Endodermal cell (in vitro differentiated cells): ENCODE measurements around the gene POLA2. TPM values are rescaled to one million over a fixed set of nuclear protein-coding genes. Genes with fewer than 3 reads are reported as not detected.

Source experiments
- DNase-seq: peaks from one replicate; pipeline ENCODE4 v3.0.0-alpha.2; 2017
- H3K27ac ChIP-seq: 2 replicates; pipeline ENCODE4 v1.5.1; 2013; ENCODE audit warnings: mild to moderate bottlenecking, low read depth, low read length, moderate library complexity
- H3K27me3 ChIP-seq: 2 replicates; pipeline ENCODE4 v1.6.1; 2013; ENCODE audit warnings: mild to moderate bottlenecking, low read length, moderate library complexity; ENCODE audit not compliant: insufficient read depth, control insufficient read depth, poor library complexity, severe bottlenecking
- H3K36me3 ChIP-seq: 2 replicates; pipeline ENCODE4 v1.7.0; 2013; ENCODE audit warnings: mild to moderate bottlenecking, low read length, moderate library complexity; ENCODE audit not compliant: control insufficient read depth, insufficient read depth
- H3K4me1 ChIP-seq: one replicate; pipeline ENCODE4 v1.7.0; 2013; ENCODE audit warnings: low read length; ENCODE audit not compliant: control insufficient read depth, insufficient read depth
- H3K4me3 ChIP-seq: 2 replicates; pipeline ENCODE4 v1.5.1; 2013; ENCODE audit warnings: mild to moderate bottlenecking, low read length, moderate library complexity
- H3K9ac ChIP-seq: 2 replicates; pipeline ENCODE4 v1.6.1; 2013; ENCODE audit warnings: mild to moderate bottlenecking, low read length, moderate library complexity; ENCODE audit not compliant: poor library complexity, severe bottlenecking; ENCODE audit errors: extremely low read depth
- H3K9me3 ChIP-seq: 2 replicates; pipeline ENCODE4 v1.6.1; 2013; ENCODE audit warnings: mild to moderate bottlenecking, low read length, moderate library complexity; ENCODE audit not compliant: control insufficient read depth
- H3K27ac Mint-ChIP-seq: 2 replicates; pipeline ENCODE4 v1.8.0; 2020; ENCODE audit warnings: mixed read lengths
- H3K27me3 Mint-ChIP-seq: 2 replicates; pipeline ENCODE4 v1.8.0; 2021; ENCODE audit warnings: mild to moderate bottlenecking, mixed read lengths; ENCODE audit not compliant: insufficient read depth
- H3K36me3 Mint-ChIP-seq: 2 replicates; pipeline ENCODE4 v1.8.0; 2020; ENCODE audit warnings: low read depth, mixed read lengths
- H3K4me1 Mint-ChIP-seq: 2 replicates; pipeline ENCODE4 v1.8.0; 2020; ENCODE audit warnings: mixed read lengths
- H3K4me3 Mint-ChIP-seq: 2 replicates; pipeline ENCODE4 v1.8.0; 2020; ENCODE audit warnings: mild to moderate bottlenecking, moderate library complexity, mixed read lengths
- H3K9me3 Mint-ChIP-seq: 2 replicates; pipeline ENCODE4 v1.8.0; 2020; ENCODE audit warnings: mild to moderate bottlenecking, mixed read lengths
- WGBS, 2 experiments: methylation state at CpG; one replicate each; pipeline versions ENCODE4 v1.1.5 to v1.1.7; 2013; ENCODE audit warnings: missing lambda C conversion rate in 2 of 2, mixed read lengths in 1 of 2; ENCODE audit not compliant: insufficient coverage in 1 of 2, insufficient read length in 1 of 2; 5-methylcytosine and 5-hydroxymethylcytosine counted together
- total RNA-seq, 2 donors: library from RNA; stranded (reverse); fragmentation: NEBNext Ultra II Directional in 1 of 2; extraction: Animal tissue kit (Norgen Biotek cat#: 25700) in 1 of 2; gene quantifications; 2 replicates in 1 of 2; 3 replicates in 1 of 2; pipeline ENCODE4 v1.2.1, GENCODE V29; 2021
- TF ChIP-seq, protein P1 (sequence below): fragments of 200-600 bp; sonication (generic); conservative IDR thresholded peaks from 2 replicates; pipeline ENCODE4 v1.5.0; 2021; ENCODE audit warnings: antibody characterized with exemption, mild to moderate bottlenecking

POLA2 gene
- total RNA-seq, 2 donors from 2014 or later = 42.2 to 65.0 TPM

DNA sequence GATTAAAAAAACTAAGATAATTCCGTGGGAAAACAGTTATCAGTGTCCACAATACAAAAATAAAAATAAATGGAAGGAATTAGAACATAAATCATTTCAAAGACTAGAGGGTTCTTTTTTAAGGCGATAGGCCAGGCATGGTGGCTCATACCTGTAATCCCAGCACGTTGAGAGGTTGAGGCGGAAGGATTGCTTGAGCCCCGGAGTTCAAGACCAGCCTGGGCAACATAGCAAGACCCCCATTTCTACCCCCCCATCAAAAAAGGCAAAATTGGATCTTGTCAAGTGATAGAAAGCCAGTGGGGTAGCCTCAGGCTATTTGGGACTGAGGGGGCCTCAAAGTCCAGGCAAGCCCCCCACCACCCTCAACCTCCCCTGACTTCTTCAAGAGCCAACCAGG lies 20.6 kb upstream of the POLA2 start:
- H3K4me1 ChIP-seq = no peaks in the 10 kb centered on the region
- no peaks in the 10 kb centered on the region for H3K36me3 ChIP-seq
- DNase-seq = no peak
- no peaks in the 10 kb centered on the region for H3K27me3 ChIP-seq
- WGBS, 2 experiments = 73 to 100% methylated on average over 1 to 4 of the region's 5 CpGs
- TF ChIP-seq, protein P1, sequence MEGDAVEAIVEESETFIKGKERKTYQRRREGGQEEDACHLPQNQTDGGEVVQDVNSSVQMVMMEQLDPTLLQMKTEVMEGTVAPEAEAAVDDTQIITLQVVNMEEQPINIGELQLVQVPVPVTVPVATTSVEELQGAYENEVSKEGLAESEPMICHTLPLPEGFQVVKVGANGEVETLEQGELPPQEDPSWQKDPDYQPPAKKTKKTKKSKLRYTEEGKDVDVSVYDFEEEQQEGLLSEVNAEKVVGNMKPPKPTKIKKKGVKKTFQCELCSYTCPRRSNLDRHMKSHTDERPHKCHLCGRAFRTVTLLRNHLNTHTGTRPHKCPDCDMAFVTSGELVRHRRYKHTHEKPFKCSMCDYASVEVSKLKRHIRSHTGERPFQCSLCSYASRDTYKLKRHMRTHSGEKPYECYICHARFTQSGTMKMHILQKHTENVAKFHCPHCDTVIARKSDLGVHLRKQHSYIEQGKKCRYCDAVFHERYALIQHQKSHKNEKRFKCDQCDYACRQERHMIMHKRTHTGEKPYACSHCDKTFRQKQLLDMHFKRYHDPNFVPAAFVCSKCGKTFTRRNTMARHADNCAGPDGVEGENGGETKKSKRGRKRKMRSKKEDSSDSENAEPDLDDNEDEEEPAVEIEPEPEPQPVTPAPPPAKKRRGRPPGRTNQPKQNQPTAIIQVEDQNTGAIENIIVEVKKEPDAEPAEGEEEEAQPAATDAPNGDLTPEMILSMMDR = no peak
- no peak overlapping the region for H3K9ac ChIP-seq
- H3K36me3 Mint-ChIP-seq = peaks cover 6% of the 10 kb centered on the region
- H3K4me3 ChIP-seq = no peak overlapping the region
- no peak overlapping the region for H3K4me3 Mint-ChIP-seq
- no peak overlapping the region for H3K27ac Mint-ChIP-seq
- peaks cover 9% of the 10 kb centered on the region for H3K9me3 ChIP-seq
- H3K27me3 Mint-ChIP-seq = no peaks in the 10 kb centered on the region
- peaks cover 22% of the 10 kb centered on the region for H3K9me3 Mint-ChIP-seq
- no peak overlapping the region for H3K27ac ChIP-seq
- H3K4me1 Mint-ChIP-seq = peaks cover 8% of the 10 kb centered on the region

DNA sequence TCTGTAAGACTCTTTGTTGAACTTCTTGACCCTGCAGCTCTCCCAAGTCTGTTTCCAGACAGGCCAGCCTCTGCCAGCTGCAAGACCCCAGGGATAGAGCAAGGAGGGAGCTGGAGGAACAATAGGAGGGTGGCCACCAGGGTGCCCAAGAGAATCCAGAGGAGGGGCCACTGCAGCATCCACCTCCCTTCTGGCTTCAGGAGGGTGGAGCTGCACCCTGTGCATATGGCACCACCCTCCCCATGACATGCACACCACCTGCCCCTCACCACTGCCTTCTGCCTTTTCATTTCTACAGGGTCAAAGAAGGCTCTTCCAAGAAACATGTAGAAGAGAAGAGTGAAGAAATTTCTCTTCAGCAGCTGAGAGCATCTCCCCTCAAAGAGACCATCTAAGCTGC lies 20.1 kb upstream of the POLA2 start:
- H3K9me3 Mint-ChIP-seq = peaks cover 22% of the 10 kb centered on the region
- no peak for DNase-seq
- H3K36me3 ChIP-seq = no peaks in the 10 kb centered on the region
- no peak overlapping the region for H3K27ac ChIP-seq
- no peak overlapping the region for H3K4me3 Mint-ChIP-seq
- H3K27me3 Mint-ChIP-seq = no peaks in the 10 kb centered on the region
- peaks cover 6% of the 10 kb centered on the region for H3K36me3 Mint-ChIP-seq
- H3K4me3 ChIP-seq = no peak overlapping the region
- H3K27ac Mint-ChIP-seq = no peak overlapping the region
- no peak overlapping the region for H3K9ac ChIP-seq
- no peaks in the 10 kb centered on the region for H3K27me3 ChIP-seq
- peaks cover 8% of the 10 kb centered on the region for H3K4me1 Mint-ChIP-seq
- H3K9me3 ChIP-seq = peaks cover 9% of the 10 kb centered on the region
- TF ChIP-seq, protein P1 = no peak
- H3K4me1 ChIP-seq = no peaks in the 10 kb centered on the region

DNA sequence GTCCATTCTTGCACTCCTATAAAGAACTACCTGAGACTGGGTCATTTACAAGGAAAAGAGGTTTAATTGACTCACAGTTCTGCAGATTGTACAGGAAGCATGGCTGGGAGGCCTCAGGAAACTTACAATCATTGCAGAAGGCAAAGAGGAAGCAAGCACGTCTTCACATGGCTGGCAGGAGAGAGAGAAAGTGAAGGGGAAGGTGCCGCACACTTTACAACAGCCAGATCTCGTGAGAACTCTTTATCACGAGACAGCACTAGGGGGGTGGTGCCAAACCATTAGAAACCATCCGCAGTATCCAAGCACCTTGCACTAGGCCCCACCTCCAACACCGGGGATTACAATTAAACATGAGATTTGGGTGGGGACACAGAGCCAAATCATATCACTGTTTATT lies 19.4 kb upstream of the POLA2 start:
- TF ChIP-seq, protein P1 = no peak

More for the DNA sequence above, 19.4 kb upstream of the POLA2 start:
- 86 to 94% methylated on average over 5 to 6 of the region's 6 CpGs for WGBS, 2 experiments
- H3K27me3 Mint-ChIP-seq = no peaks in the 10 kb centered on the region
- no peak overlapping the region for H3K27ac Mint-ChIP-seq
- Histone ChIP-seq H3K4me3 (no peak overlapping the region), H3K9me3 (peaks cover 9% of the 10 kb centered on the region), H3K27me3 (no peaks in the 10 kb centered on the region), H3K9ac (no peak overlapping the region), H3K36me3 (no peaks in the 10 kb centered on the region), H3K27ac (no peak overlapping the region), H3K4me1 (no peaks in the 10 kb centered on the region)
- peaks cover 22% of the 10 kb centered on the region for H3K9me3 Mint-ChIP-seq
- H3K4me3 Mint-ChIP-seq = no peak overlapping the region
- no peak for DNase-seq
- peaks cover 8% of the 10 kb centered on the region for H3K4me1 Mint-ChIP-seq
- peaks cover 6% of the 10 kb centered on the region for H3K36me3 Mint-ChIP-seq
